NCI-H524 (cell line): ENCODE data around the gene FRMD4A.
"Not testable (repeated sequence)": the region's sequence is repeated elsewhere in the genome, so short reads cannot be mapped to it uniquely, and the experiment has no call there.

Experiments
- DNase-seq, 2 experiments: peaks; one replicate each; lab custom pipeline; 2025; lab: John Stamatoyannopoulos, UW

Gene FRMD4A

GRCh38 chr10:13788711-13789447 is 541.8 kb downstream of the FRMD4A start:
- DNase-seq = no peak

- DNase-seq = no peak
Observed at GRCh38 chr10:13788320-13788600, 542.5 kb downstream of the FRMD4A start.

GRCh38 chr10:13787015-13787421 is 543.7 kb downstream of the FRMD4A start:
- no peak for DNase-seq

GRCh38 chr10:13784067-13784466 is 546.7 kb downstream of the FRMD4A start:
- no peak for DNase-seq

- DNase-seq = no peak
Observed at GRCh38 chr10:13779748-13780147, 551.0 kb downstream of the FRMD4A start.

GRCh38 chr10:13778693-13778960 is 552.1 kb downstream of the FRMD4A start:
- not testable (repeated sequence) for DNase-seq

GRCh38 chr10:13776861-13777311 is 553.8 kb downstream of the FRMD4A start:
- DNase-seq = no peak

GRCh38 chr10:13775786-13776775 is 554.6 kb downstream of the FRMD4A start:
- no peak for DNase-seq

- DNase-seq = no peak
Observed at GRCh38 chr10:13774303-13774893, 556.3 kb downstream of the FRMD4A start.

GRCh38 chr10:13773496-13774170 is 557.1 kb downstream of the FRMD4A start:
- DNase-seq = no peak

GRCh38 chr10:13773043-13773442 is 557.7 kb downstream of the FRMD4A start:
- DNase-seq = no peak

GRCh38 chr10:13771992-13772391 is 558.7 kb downstream of the FRMD4A start:
- no peak for DNase-seq

- DNase-seq = no peak
Observed at GRCh38 chr10:13770760-13771493, 559.8 kb downstream of the FRMD4A start.

- DNase-seq = no peak
Observed at GRCh38 chr10:13769946-13770345, 560.8 kb downstream of the FRMD4A start.

- DNase-seq = no peak
Observed at GRCh38 chr10:13767676-13768178, 563.0 kb downstream of the FRMD4A start.

- not testable (repeated sequence) for DNase-seq
Observed at GRCh38 chr10:13767148-13767547, 563.6 kb downstream of the FRMD4A start.

- DNase-seq = no peak
Observed at GRCh38 chr10:13765641-13766341, 564.9 kb downstream of the FRMD4A start.

GRCh38 chr10:13761490-13762091 is 569.1 kb downstream of the FRMD4A start:
- DNase-seq = no peak

GRCh38 chr10:13759168-13759567 is 571.6 kb downstream of the FRMD4A start:
- no peak for DNase-seq

- no peak for DNase-seq
Observed at GRCh38 chr10:13758756-13759155, 572.0 kb downstream of the FRMD4A start.
